ENCODE measurements around the gene GRID1.

GRCh38 chr10:86362129-86362527, 4.5 kb downstream of the GRID1 start:
- no peak for TF ChIP-seq ZNF146 (CRISPR knock-in tag; IDR thresholded peaks at IDR 0.05; ENCODE audit: unreplicated experiment)
- TF ChIP-seq ZNF277 (CRISPR knock-in tag; IDR thresholded peaks at IDR 0.05; ENCODE audit: borderline replicate concordance), result no peak
- TF ChIP-seq CREM (IDR thresholded peaks at IDR 0.05; ENCODE audit: low read depth), result no peak
- TF ChIP-seq HDAC6 (IDR thresholded peaks at IDR 0.05; ENCODE audit: low read depth, low read length), result no peak
- no peak for TF ChIP-seq HNRNPLL (IDR thresholded peaks at IDR 0.05; ENCODE audit: low read depth, low read length, poor library complexity, severe bottlenecking)
- TF ChIP-seq POLR2A (conservative IDR thresholded peaks at IDR 0.05), result no peak
- no peak for TF ChIP-seq SNRNP70 (optimal IDR thresholded peaks at IDR 0.05; ENCODE audit: low read depth, low read length)
- no peak for TF ChIP-seq E2F5 (CRISPR knock-in tag; IDR thresholded peaks at IDR 0.05)
- no peak for TF ChIP-seq POLR2B (IDR thresholded peaks at IDR 0.05; ENCODE audit: low read depth, partially characterized antibody)
